Activated CD4-positive, alpha-beta T cell treated with anti-CD3 and anti-CD28 coated beads, Interleukin-2, amount 50 U/mL, for 16 hours (primary cell): Measurements from ENCODE around the gene GALNT13.

ENCODE experiments used
- DNase-seq: peaks from one replicate; pipeline ENCODE4 v3.0.0-alpha.2; 2020

The GALNT13 gene

GRCh38 chr2:153946036-153946435 lies 74.3 kb downstream of the GALNT13 start:
- DNase-seq: no peak

GRCh38 chr2:153953761-153954160 lies 82.0 kb downstream of the GALNT13 start:
- no peak for DNase-seq

- DNase-seq: no peak
Observed at GRCh38 chr2:153963256-153963655, 91.5 kb downstream of the GALNT13 start.

- no peak for DNase-seq
Observed at GRCh38 chr2:153967248-153967973, 95.7 kb downstream of the GALNT13 start.

GRCh38 chr2:153971250-153971649 lies 99.5 kb downstream of the GALNT13 start:
- no peak for DNase-seq

- DNase-seq: no peak
Observed at GRCh38 chr2:153971855-153972254, 100.1 kb downstream of the GALNT13 start.

- no peak for DNase-seq
Observed at GRCh38 chr2:153972412-153972811, 100.7 kb downstream of the GALNT13 start.

- DNase-seq: no peak
Observed at GRCh38 chr2:153986488-153987229, 114.9 kb downstream of the GALNT13 start.

GRCh38 chr2:153990771-153991170 lies 119.0 kb downstream of the GALNT13 start:
- no peak for DNase-seq

GRCh38 chr2:154013514-154013913 lies 141.8 kb downstream of the GALNT13 start:
- DNase-seq: no peak

GRCh38 chr2:154015233-154015632 lies 143.5 kb downstream of the GALNT13 start:
- DNase-seq: no peak

GRCh38 chr2:154029504-154029903 lies 157.8 kb downstream of the GALNT13 start:
- DNase-seq: no peak

GRCh38 chr2:154032220-154032619 lies 160.5 kb downstream of the GALNT13 start:
- no peak for DNase-seq

- DNase-seq: no peak
Observed at GRCh38 chr2:154046493-154046892, 174.8 kb downstream of the GALNT13 start.

GRCh38 chr2:154048905-154049304 lies 177.2 kb downstream of the GALNT13 start:
- DNase-seq: no peak

GRCh38 chr2:154049561-154049960 lies 177.8 kb downstream of the GALNT13 start:
- DNase-seq: no peak

GRCh38 chr2:154067124-154067523 lies 195.4 kb downstream of the GALNT13 start:
- DNase-seq: no peak

GRCh38 chr2:154078926-154079325 lies 207.2 kb downstream of the GALNT13 start:
- DNase-seq: no peak

GRCh38 chr2:154092571-154092970 lies 220.8 kb downstream of the GALNT13 start:
- no peak for DNase-seq

- no peak for DNase-seq
Observed at GRCh38 chr2:154093856-154094255, 222.1 kb downstream of the GALNT13 start.

- DNase-seq: no peak
Observed at GRCh38 chr2:154097833-154098398, 226.2 kb downstream of the GALNT13 start.

GRCh38 chr2:154120706-154121105 lies 249.0 kb downstream of the GALNT13 start:
- DNase-seq: no peak

- no peak for DNase-seq
Observed at GRCh38 chr2:154125891-154126290, 254.2 kb downstream of the GALNT13 start.

GRCh38 chr2:154130821-154131220 lies 259.1 kb downstream of the GALNT13 start:
- no peak for DNase-seq
